Daoy (cell line): ENCODE measurements around the gene ABCD1. TPM values are rescaled to one million over a fixed set of nuclear protein-coding genes. Genes with fewer than 3 reads are reported as not detected.
"Not testable (repeated sequence)": the region's sequence is repeated elsewhere in the genome, so short reads cannot be mapped to it uniquely, and the experiment has no call there.

Source experiments
- DNase-seq: peaks from one replicate; pipeline ENCODE4 v3.0.0-alpha.2; 2015; ENCODE audit warnings: low read depth
- total RNA-seq: library from RNA; depleted of rRNA; stranded (reverse); fragments of >200 nt; shearing (Covaris generic); gene quantifications from 2 replicates; pipeline ENCODE4 v1.2.3, GENCODE V29; 2014

ABCD1 gene
- total RNA-seq, 1 experiment from 2014 or later = 5.0 TPM

GRCh38 chrX:153734871-153735270, 10.2 kb downstream of the ABCD1 start:
- no peak for DNase-seq

GRCh38 chrX:153735274-153735673, 10.6 kb downstream of the ABCD1 start:
- DNase-seq = peak; percentile 13

- DNase-seq = no peak
Observed at GRCh38 chrX:153736071-153736820, 11.6 kb downstream of the ABCD1 start.

GRCh38 chrX:153736871-153737441, 12.3 kb downstream of the ABCD1 start:
- DNase-seq = no peak

DNA sequence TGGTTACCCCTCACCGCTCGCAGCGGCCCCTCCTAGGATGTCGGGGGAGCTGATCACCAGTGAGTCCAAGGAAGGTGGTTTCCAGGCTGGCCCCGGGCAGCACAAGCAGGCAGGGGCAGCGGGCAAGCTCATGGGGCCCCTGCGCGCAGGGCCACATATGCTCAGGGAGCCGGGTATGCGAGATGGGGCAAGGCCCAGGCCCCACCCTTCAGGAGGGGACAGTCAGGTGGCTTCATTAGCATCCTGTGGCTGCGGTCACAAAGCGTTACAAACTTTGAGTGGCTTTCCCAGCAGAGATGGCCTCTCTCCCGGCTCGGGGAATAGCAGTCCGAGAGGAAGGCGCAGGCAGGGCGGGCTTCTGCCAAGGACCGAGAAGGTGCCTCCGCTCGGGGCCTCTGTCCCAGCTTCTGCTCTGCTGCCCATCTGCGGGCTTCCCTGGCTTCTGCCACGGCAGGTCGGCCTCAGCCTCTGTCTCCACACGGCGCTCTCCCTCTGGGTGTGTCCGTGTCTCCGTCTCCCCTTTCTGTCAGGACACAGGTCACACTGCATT, 13.5 kb downstream of the ABCD1 start:
- no peak for DNase-seq

DNA sequence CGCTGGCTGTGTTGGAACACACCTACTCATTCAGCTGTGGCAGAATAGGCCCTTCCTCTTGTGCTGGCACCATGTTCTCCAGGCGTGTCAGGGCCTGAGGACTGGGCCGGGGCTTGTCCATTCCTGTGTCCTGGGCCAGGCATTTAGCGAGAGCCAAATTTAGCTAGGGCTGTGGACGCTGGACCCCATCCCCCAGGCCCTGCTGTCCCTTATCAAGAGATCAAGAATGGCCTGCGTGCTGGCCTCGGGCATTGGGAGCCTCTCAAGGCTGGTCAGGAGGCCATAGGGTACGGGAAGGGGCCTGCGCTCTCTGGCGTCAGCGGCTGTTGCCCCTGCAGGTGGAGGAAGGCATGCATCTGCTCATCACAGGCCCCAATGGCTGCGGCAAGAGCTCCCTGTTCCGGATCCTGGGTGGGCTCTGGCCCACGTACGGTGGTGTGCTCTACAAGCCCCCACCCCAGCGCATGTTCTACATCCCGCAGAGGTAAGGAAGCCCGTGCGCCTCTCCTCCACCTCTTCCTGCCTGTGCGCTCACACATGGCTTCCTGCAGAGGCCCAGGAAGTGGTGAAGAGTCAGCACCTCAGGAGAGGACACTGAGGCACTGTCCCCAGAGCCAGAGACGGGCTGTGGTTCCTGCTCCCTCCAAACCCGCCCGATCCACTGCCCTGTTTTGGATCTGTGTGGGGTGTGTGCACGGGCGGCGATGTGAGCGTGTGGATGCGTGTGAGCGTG, 15.3 kb downstream of the ABCD1 start:
- DNase-seq = no peak

DNA sequence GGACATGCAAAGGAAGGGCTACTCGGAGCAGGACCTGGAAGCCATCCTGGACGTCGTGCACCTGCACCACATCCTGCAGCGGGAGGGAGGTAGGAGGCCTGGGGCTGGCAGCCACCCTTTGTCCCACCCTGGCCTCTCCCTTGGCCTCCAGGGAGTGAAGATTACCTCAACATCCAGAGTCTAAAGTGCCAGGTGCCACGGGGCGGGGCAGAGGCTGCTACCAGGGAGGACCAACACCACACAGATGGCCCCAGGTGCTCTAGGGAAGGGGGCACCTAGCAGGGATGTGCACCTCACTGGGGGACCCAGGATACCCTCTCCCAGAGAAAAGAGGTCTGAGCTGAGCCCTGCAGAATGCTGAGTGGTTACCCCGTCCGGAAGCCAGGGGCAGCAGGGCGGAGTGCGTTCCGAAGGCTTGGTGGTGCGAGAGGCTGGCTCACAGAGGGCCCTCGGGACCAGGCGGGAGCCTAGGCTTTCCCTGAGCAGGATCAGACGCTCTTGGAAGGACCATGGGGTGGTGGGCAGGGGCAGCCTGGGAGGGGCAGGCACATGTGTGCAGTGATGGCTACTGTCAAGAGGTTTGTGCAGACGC, 16.1 kb downstream of the ABCD1 start:
- DNase-seq = no peak

GRCh38 chrX:153741446-153741845, 16.8 kb downstream of the ABCD1 start:
- DNase-seq = no peak

DNA sequence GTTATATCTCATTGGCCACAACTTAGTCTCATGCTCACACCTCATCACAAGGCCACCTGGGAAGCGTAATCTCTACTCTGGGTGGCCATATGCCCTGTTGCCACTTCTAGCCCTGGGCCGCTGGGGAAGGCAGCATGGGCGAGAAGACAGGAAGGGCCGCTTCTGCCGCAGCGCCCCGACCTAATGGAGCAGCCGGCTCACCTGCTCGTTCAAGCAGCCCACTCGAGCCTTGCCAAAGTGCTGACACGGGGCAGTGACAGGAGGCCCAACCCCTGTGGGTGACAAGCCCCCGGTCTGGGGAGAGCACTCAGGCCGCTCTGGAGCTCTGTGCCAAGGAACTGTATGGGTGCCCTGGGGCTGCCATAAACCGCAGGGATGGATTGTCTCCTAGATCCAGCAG, 17.5 kb downstream of the ABCD1 start:
- not testable (repeated sequence) for DNase-seq

GRCh38 chrX:153742796-153743467, 18.3 kb downstream of the ABCD1 start:
- DNase-seq = not testable (repeated sequence)

DNA sequence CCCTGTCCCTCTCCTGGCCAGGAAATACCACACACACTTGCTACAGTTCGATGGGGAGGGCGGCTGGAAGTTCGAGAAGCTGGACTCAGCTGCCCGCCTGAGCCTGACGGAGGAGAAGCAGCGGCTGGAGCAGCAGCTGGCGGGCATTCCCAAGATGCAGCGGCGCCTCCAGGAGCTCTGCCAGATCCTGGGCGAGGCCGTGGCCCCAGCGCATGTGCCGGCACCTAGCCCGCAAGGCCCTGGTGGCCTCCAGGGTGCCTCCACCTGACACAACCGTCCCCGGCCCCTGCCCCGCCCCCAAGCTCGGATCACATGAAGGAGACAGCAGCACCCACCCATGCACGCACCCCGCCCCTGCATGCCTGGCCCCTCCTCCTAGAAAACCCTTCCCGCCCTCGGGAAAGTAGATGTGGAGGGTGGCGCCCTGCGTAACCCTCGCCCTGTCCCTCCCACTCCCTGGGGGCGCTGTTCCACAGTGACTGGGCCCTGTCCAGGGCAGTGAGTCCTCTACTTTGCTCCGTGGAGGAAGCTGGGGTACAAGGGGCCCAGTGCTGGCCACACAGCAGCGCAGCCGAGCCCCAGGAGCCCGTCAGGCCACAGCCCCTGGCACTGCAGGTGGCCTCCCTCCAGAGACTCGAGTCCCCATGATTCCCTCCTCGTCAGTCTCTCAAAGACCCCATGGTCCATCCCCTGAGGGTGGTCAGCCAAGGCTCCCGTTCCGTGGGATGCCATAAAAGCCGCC, 19.0 kb downstream of the ABCD1 start:
- peak; percentile 65 for DNase-seq

- no peak for DNase-seq
Observed at GRCh38 chrX:153744210-153745066, 19.8 kb downstream of the ABCD1 start.

DNA sequence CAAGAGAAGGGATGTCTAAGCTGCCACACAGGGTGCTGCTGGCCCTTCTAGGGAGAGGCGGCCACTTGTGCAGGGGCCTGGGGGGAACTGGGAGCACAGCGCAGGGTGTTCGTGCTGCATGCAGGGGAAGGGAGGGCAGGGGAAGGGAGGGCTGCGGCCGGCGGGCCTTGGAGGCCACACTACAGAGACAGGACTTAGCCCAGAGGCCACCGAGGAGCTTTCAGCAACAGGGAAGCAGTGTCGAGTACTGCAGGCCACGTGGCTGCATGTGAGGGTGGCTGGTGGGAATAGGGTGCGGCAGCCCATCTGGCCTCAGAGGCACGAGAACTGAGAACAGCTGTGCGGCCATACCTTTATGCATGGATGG, 20.4 kb downstream of the ABCD1 start:
- not testable (repeated sequence) for DNase-seq

GRCh38 chrX:153746359-153746758, 21.7 kb downstream of the ABCD1 start:
- DNase-seq = no peak

GRCh38 chrX:153746991-153747390, 22.3 kb downstream of the ABCD1 start:
- DNase-seq = not testable (repeated sequence)

- not testable (repeated sequence) for DNase-seq
Observed at GRCh38 chrX:153749017-153749416, 24.4 kb downstream of the ABCD1 start.

DNA sequence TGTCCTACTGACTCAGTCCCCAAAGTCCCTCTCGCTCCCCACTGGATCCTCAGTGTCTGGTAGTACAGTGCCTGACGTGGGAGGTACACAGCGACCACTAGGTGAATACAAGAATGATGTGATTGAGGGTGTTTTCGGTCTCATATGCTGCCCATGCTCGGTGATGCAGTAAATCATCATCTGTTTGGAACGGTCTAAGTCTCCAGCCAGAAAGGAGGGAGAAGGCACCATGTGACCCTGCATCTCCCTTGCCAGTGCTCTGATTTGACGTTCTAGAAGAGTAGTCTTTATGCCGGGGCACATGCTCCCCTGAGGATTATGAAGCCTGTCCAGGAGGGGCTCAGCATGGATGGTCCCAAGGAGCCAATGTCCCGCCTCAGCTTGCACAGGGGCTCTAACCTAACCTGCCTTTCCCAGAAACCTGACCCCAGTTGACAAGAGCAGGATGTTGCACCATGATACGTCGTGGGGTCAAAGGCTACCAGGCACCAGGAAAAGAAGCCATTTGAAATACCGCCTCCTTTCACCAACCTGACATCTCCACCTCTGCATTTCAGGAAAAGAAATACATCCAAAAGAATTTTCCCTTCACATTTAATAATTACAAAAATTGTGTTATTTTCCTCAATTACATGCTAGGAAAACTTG, 25.6 kb downstream of the ABCD1 start:
- no peak for DNase-seq

DNA sequence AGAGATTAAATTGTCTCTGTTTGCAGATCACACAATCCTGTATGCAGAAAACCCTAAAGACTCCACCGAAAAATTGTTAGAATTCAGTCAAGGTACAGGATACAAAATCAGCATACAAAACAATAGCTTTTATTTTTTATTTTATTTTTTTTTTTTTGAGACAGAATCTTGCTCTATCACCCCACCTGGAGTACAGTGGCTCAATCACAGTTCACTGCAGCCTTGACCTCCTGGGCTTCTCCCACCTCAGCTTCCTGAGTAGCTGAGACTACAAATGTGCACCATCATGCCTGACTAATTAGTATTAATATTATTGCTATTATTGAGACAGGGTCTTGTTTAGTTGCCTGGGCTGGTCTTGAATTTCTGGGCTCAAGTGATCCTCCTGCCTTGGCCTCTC, 30.5 kb downstream of the ABCD1 start:
- no peak for DNase-seq

- no peak for DNase-seq
Observed at GRCh38 chrX:153761863-153762262, 37.2 kb downstream of the ABCD1 start.
